Measurements from ENCODE around the gene NOTCH2.
"Not testable (repeated sequence)": the region's sequence is repeated elsewhere in the genome, so short reads cannot be mapped to it uniquely, and the experiment has no call there.

Gene NOTCH2

DNA sequence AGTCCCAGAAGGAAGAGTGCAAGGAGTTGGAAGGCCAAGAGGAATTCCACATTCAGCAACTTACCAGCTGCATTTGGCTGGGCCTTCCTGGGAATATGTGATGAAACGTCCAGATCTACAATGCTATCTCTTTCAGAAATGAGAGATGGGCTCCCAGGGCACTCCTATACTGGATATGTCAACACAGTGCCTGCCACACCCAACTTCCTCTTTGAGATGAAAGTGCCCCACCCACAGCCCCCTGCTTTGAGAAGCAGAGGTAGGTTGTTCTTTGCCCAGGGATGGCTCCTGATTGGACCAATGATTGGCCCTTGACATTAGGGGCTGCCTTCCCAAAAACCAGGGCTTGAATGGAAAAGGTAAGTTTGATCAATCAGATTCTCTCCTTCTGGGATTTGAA is 31.1 kb upstream of the NOTCH2 start:
- H3K9ac ChIP-seq (ENCODE audit: low read depth, low read length); H3K9me3 ChIP-seq (ENCODE audit: control insufficient read depth, insufficient read depth, low read length); H3K4me3 ChIP-seq (ENCODE audit: low read depth, low read length); H3K36me3 ChIP-seq (ENCODE audit: control insufficient read depth, insufficient read depth, low read length); H3K27me3 ChIP-seq (ENCODE audit: control insufficient read depth, insufficient read depth, low read length); H3K4me1 ChIP-seq (ENCODE audit: control insufficient read depth, insufficient read depth, low read length): not testable (repeated sequence)

DNA sequence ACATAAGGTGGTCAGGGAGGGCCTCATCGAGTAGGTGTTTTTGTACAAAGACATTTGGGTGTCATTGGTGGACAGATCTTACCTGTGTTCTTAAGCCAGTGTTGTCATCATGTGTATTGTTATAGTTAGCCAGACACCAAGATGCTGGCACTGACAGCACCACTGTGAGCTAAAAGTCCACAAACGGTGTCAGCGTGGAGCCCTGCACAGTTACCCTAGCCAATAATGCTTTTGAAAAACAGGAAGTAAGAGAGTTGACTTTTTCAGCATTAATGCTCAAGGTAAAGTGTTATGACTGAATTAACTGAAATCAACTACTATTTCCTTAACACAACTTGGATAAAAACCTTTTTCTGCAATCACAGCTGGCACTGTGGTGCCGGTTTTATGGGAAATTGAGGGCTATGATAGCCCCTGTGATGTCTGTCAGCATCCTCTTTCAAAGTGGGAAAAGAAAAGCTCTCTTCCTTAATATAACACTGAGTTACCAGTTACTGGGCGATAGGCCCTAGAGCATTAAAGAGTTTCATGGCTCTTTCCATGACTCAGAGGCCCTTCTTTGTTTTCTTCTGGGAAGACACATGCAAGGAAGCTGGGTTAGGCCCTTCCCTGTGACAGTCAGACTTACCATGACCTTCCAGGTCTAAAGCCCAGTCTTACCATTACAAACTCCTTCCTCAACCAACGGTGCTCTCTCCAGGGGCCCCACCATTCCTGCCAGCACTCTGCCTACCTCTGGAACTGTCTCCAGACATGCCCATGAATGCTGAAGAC is 29.7 kb upstream of the NOTCH2 start:
- H3K9ac ChIP-seq (ENCODE audit: low read depth, low read length); H3K9me3 ChIP-seq (ENCODE audit: control insufficient read depth, insufficient read depth, low read length); H3K4me3 ChIP-seq (ENCODE audit: low read depth, low read length); H3K36me3 ChIP-seq (ENCODE audit: control insufficient read depth, insufficient read depth, low read length); H3K27me3 ChIP-seq (ENCODE audit: control insufficient read depth, insufficient read depth, low read length); H3K4me1 ChIP-seq (ENCODE audit: control insufficient read depth, insufficient read depth, low read length): not testable (repeated sequence)

DNA sequence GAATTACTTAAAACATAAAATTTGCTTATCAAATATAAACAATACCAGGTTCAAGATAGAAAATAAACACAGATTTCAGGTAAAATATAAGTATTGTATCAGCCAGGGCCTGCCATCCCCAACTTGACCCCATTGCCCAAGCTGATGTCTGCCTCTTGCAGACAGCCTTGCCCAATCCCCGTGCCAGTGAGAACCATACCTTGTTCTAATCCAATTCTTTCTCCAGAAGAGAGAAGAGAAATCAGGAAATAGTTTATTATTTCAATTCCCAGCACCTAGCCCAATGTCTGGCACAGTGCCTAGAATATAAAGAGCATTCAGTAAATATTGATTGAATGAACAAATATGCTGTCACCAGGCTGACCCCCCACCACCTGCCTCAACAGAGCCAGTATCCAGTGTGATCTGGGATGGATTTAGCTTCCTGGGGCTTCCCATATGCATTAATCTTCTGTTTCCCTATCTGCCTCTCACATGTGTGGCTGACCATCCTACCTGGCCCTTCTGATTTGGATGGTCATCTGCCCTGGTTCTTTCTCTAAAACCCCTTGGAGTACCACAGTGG is 27.6 kb upstream of the NOTCH2 start:
- H3K36me3 ChIP-seq (ENCODE audit: control insufficient read depth, insufficient read depth, low read length); H3K9me3 ChIP-seq (ENCODE audit: control insufficient read depth, insufficient read depth, low read length); H3K9ac ChIP-seq (ENCODE audit: low read depth, low read length); H3K4me1 ChIP-seq (ENCODE audit: control insufficient read depth, insufficient read depth, low read length); H3K27me3 ChIP-seq (ENCODE audit: control insufficient read depth, insufficient read depth, low read length); H3K4me3 ChIP-seq (ENCODE audit: low read depth, low read length): not testable (repeated sequence)

DNA sequence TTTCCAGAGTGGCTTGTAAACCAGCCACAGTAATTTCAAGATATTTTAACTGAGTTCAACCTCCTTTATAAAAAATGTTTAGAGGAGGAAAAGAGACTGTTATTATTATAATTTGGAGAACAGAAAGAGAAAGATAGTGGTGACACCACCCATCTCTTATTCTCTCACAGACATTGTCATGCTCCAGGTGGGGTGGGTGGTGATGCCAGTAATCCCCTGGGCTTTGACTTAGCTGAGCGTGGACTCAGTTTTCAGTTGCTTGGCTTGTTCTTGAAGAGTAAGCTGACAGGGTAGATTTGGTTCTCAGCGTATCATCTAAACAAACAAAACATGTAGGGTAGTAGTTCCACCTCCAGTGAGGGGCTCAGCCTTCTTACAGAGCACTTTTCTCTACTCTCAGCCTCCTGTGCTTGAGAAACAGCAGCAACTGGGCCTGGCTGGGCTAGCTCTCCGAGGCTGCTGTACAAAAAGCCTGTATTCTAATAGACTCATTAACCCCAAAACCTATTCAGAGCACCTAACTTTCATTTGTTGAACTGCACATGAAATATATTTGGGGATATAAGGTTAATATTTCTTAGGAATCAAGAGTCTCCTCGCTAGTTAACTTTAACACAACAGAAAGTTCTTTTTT is 24.2 kb upstream of the NOTCH2 start:
- H3K36me3 ChIP-seq (ENCODE audit: control insufficient read depth, insufficient read depth, low read length); H3K4me3 ChIP-seq (ENCODE audit: low read depth, low read length); H3K9ac ChIP-seq (ENCODE audit: low read depth, low read length); H3K9me3 ChIP-seq (ENCODE audit: control insufficient read depth, insufficient read depth, low read length); H3K27me3 ChIP-seq (ENCODE audit: control insufficient read depth, insufficient read depth, low read length); H3K4me1 ChIP-seq (ENCODE audit: control insufficient read depth, insufficient read depth, low read length): not testable (repeated sequence)

DNA sequence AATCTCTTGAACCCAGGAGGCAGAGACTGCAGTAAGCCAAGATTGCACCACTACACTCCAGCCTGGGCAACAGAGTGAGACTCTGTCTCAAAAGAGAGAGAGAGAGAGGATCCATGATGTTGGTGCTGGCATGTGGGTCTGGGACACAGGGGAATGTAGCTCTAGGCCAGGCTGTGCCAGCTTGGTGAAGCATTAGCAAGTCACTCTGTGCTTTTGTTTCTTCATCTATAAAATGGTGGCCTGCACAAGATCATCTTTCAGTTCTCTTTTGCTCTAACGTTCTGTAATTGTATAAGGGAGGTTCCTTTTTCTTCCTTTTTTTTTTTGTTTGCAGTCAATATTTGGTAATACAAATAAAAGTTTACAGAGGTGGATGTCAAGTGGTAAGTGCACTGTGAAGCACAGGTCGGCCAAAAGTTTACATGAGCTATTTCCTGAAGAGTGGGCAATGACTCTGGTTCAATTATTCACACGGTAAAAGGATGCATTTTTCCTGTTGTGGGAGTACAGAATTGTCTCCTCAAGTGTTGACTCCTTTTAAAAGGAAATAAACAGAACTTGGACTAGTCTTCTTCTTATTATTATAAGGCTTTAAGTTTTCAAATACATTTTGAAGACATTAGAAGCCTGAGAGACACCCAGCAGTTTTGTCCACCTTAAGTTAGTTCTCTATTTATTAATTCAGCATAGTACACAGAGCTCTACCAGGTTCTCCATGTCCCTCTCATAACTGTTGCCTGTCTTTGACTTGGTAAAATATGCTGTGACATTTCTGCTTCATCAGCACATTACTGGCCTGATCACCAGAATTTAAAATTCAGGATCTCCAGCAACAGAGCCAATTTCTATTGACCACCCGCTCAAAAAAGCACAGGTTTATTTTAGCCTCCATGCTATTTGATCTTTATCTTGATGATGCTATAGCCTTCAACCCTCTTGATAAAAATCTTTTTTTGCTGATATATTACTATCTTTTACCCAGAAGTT is 23.1 kb upstream of the NOTCH2 start:
- not testable (repeated sequence) for H3K36me3 ChIP-seq (ENCODE audit: control insufficient read depth, insufficient read depth, low read length)

DNA sequence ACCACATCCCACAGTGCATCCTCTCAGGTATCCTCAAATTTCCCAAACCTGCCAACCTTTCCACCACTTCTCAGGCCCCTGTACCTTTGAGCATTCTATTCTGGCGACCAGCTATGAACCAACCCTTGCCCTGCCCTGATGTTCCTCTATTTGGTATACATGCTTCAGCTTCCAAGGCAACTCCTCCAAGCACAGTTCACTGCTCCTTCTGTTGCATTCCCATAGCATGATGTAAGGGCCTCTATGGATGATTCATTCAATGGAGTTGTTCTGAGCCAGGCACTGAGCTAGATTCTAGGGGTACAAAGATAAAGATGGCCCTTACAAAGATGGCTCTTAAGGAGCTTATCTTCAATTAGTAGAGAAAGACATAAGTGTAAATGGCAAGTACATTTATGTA is 21.4 kb upstream of the NOTCH2 start:
- H3K36me3 ChIP-seq (ENCODE audit: control insufficient read depth, insufficient read depth, low read length); H3K9ac ChIP-seq (ENCODE audit: low read depth, low read length); H3K4me1 ChIP-seq (ENCODE audit: control insufficient read depth, insufficient read depth, low read length); H3K4me3 ChIP-seq (ENCODE audit: low read depth, low read length); H3K9me3 ChIP-seq (ENCODE audit: control insufficient read depth, insufficient read depth, low read length); H3K27me3 ChIP-seq (ENCODE audit: control insufficient read depth, insufficient read depth, low read length): not testable (repeated sequence)

More for the DNA sequence above, 23.1 kb upstream of the NOTCH2 start:
- not testable (repeated sequence) for H3K27me3 ChIP-seq (ENCODE audit: control insufficient read depth, insufficient read depth, low read length); H3K9ac ChIP-seq (ENCODE audit: low read depth, low read length); H3K4me1 ChIP-seq (ENCODE audit: control insufficient read depth, insufficient read depth, low read length); H3K4me3 ChIP-seq (ENCODE audit: low read depth, low read length); H3K9me3 ChIP-seq (ENCODE audit: control insufficient read depth, insufficient read depth, low read length)

DNA sequence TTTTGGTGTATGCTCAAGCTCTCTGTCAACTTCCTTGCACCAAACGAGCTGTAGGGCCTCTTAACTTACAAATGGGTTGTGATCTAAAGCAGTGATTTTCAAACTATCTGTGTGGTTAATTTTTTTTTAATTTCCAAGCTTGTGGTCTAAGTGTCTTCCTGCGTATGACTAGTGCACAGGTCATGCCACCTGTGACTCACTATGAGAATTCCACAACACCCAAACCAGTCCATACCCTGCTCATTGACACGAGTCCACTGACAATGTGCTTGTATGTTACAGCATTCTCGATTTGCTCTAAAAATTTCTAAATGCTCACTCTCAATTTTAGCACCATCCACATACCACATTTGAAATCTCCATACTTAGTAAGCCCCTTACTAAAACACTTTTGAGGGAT is 18.5 kb upstream of the NOTCH2 start:
- H3K4me1 ChIP-seq (ENCODE audit: control insufficient read depth, insufficient read depth, low read length); H3K27me3 ChIP-seq (ENCODE audit: control insufficient read depth, insufficient read depth, low read length); H3K4me3 ChIP-seq (ENCODE audit: low read depth, low read length); H3K9ac ChIP-seq (ENCODE audit: low read depth, low read length); H3K36me3 ChIP-seq (ENCODE audit: control insufficient read depth, insufficient read depth, low read length); H3K9me3 ChIP-seq (ENCODE audit: control insufficient read depth, insufficient read depth, low read length): not testable (repeated sequence)

DNA sequence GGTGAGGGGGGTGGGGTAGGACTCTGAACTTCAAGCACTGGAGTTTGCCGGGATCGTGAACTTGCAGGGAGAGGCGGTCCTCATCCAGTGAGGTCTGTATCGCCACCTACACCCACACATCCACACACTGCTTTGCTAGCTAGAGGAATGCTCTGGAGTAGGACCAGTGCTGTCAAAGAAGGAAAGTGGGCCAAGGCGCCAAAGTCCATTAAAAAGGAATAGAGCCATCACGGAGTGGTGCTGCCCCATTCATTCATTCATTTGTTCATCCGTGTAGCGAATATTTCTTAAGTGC is 405 bp upstream of the NOTCH2 start:
- H3K4me1 ChIP-seq (ENCODE audit: control insufficient read depth, insufficient read depth, low read length); H3K27me3 ChIP-seq (ENCODE audit: control insufficient read depth, insufficient read depth, low read length); H3K4me3 ChIP-seq (ENCODE audit: low read depth, low read length); H3K36me3 ChIP-seq (ENCODE audit: control insufficient read depth, insufficient read depth, low read length); H3K9me3 ChIP-seq (ENCODE audit: control insufficient read depth, insufficient read depth, low read length); H3K9ac ChIP-seq (ENCODE audit: low read depth, low read length): not testable (repeated sequence)

DNA sequence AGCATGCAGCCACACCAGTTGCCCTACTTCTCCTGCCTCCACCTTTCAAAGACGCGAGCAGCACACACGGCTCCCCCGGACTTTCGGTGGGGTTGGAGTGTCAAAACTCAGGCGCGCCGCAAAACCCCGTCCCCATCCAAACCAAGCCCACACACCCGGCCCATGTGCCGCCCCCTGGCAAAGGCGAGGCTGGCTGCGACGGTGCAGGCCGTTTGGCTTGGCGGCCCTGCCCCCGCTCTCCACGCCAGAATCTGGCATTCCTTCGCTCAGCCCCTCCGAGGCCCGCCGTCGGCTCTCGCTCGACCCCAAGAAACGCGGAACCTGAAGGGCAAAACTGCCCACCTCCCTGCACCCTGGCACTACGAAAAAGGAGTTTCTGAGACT is 787 bp downstream of the NOTCH2 start:
- not testable (repeated sequence) for H3K36me3 ChIP-seq (ENCODE audit: control insufficient read depth, insufficient read depth, low read length); H3K9ac ChIP-seq (ENCODE audit: low read depth, low read length); H3K27me3 ChIP-seq (ENCODE audit: control insufficient read depth, insufficient read depth, low read length); H3K9me3 ChIP-seq (ENCODE audit: control insufficient read depth, insufficient read depth, low read length); H3K4me1 ChIP-seq (ENCODE audit: control insufficient read depth, insufficient read depth, low read length)
- H3K4me3 ChIP-seq (ENCODE audit: low read depth, low read length): peak overlapping the region; percentile 18

DNA sequence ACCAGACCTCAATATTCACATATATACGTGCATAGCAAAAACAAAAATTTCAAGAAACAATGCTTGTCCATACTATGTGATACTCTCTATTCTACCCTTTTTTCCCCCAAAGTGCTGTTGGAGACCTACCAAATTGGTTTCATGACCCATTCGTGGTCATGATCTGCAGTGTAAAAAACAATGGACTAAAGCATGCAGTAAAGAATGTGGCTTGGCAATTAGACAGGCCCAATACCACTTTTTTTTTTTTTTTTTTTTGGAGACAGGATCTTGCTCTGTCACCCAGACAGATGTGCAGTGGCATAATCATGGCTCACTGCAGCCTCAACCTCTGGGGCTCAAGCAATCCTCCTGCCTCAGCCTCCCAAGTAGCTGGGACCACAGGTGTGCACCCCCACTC is 21.3 kb downstream of the NOTCH2 start:
- not testable (repeated sequence) for H3K36me3 ChIP-seq (ENCODE audit: control insufficient read depth, insufficient read depth, low read length); H3K9me3 ChIP-seq (ENCODE audit: control insufficient read depth, insufficient read depth, low read length); H3K27me3 ChIP-seq (ENCODE audit: control insufficient read depth, insufficient read depth, low read length); H3K4me3 ChIP-seq (ENCODE audit: low read depth, low read length); H3K9ac ChIP-seq (ENCODE audit: low read depth, low read length); H3K4me1 ChIP-seq (ENCODE audit: control insufficient read depth, insufficient read depth, low read length)

DNA sequence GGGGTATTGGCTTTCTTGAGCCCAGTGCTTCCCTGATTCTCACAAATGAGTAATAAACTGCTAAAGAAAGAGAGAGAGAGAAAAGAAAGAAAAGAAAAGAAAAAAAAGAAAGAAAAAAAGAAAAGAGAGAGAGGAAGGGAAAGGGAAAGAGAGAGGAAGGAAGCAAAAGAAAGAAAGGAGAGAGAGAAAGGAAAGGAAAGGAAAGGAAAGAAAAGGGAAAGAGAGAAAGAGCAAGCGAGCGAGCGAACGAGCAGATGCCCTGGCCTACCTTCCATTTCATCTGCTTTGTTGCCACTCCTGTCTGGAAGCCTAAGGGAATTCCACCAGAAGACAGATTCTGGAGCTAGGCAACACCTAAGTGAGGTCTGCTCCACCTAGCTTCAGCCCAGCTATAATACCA is 27.7 kb downstream of the NOTCH2 start:
- H3K27me3 ChIP-seq (ENCODE audit: control insufficient read depth, insufficient read depth, low read length); H3K9ac ChIP-seq (ENCODE audit: low read depth, low read length); H3K36me3 ChIP-seq (ENCODE audit: control insufficient read depth, insufficient read depth, low read length); H3K9me3 ChIP-seq (ENCODE audit: control insufficient read depth, insufficient read depth, low read length); H3K4me1 ChIP-seq (ENCODE audit: control insufficient read depth, insufficient read depth, low read length); H3K4me3 ChIP-seq (ENCODE audit: low read depth, low read length): not testable (repeated sequence)

DNA sequence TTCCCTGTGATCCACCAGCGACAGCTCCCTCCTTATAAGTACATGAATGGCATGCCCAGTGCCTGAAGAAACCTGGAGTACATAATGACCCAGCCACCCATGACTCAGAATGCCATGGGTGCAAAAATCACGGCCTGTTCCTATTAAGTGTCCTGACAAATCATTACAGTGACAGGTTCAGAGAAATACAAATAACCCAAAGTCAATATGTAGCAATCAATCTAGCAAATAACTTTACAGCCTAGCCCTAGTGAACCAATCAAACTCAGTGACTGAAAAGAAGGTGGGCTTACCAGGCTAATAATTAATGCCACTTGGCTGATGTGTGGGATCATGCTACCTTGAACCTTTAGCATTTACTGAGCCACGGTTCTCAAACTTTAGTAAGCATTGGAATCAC is 37.2 kb downstream of the NOTCH2 start:
- H3K9ac ChIP-seq (ENCODE audit: low read depth, low read length); H3K4me3 ChIP-seq (ENCODE audit: low read depth, low read length); H3K9me3 ChIP-seq (ENCODE audit: control insufficient read depth, insufficient read depth, low read length); H3K4me1 ChIP-seq (ENCODE audit: control insufficient read depth, insufficient read depth, low read length); H3K27me3 ChIP-seq (ENCODE audit: control insufficient read depth, insufficient read depth, low read length); H3K36me3 ChIP-seq (ENCODE audit: control insufficient read depth, insufficient read depth, low read length): not testable (repeated sequence)

Data from iPS-15b (cell line).